ENCODE results near the gene DYDC1. TPM values are rescaled to one million over a fixed set of nuclear protein-coding genes. Genes with fewer than 3 reads are reported as not detected.
"Not testable (repeated sequence)": the region's sequence is repeated elsewhere in the genome, so short reads cannot be mapped to it uniquely, and the experiment has no call there.

The DYDC1 gene
- total RNA-seq, 2 donors from 2014 or later: not detected

GRCh38 chr10:80365510-80365909 is 9.0 kb upstream of the DYDC1 start:
- H3K4me1 ChIP-seq: no peaks in the 10 kb centered on the region
- intact Hi-C loops (cut with DNase I): no loop called here
- H3K27me3 ChIP-seq: no peaks in the 10 kb centered on the region
- no peak for DNase-seq
- no peak for TF ChIP-seq CTCF (IDR thresholded peaks at IDR 0.05)
- no peaks in the 10 kb centered on the region for H3K9me3 ChIP-seq
- no peaks in the 10 kb centered on the region for H3K36me3 ChIP-seq
- no peak overlapping the region for H3K4me3 ChIP-seq
- H3K27ac ChIP-seq: no peak overlapping the region
- H3K9ac ChIP-seq (ENCODE audit: low read depth in 2 of 2, low read length in 2 of 2): no peak overlapping the region

- H3K9me3 ChIP-seq: no peaks in the 10 kb centered on the region
- H3K36me3 ChIP-seq: no peaks in the 10 kb centered on the region
- no peak overlapping the region for H3K4me3 ChIP-seq
- no peaks in the 10 kb centered on the region for H3K4me1 ChIP-seq
- intact Hi-C loops (cut with DNase I): no loop called here
- DNase-seq: no peak
- no peak for TF ChIP-seq CTCF (IDR thresholded peaks at IDR 0.05)
- H3K9ac ChIP-seq (ENCODE audit: low read depth in 2 of 2, low read length in 2 of 2): no peak overlapping the region
- peaks cover 7% of the 10 kb centered on the region for H3K27me3 ChIP-seq
- no peak overlapping the region for H3K27ac ChIP-seq
These were observed 3.1 kb upstream of the DYDC1 start for GRCh38 chr10:80359644-80360043.

- DNase-seq; H3K9ac ChIP-seq (ENCODE audit: low read depth in 2 of 2, low read length in 2 of 2); H3K9me3 ChIP-seq; H3K4me3 ChIP-seq; H3K27ac ChIP-seq; H3K4me1 ChIP-seq; H3K36me3 ChIP-seq; intact Hi-C loops (cut with DNase I); H3K27me3 ChIP-seq: not testable (repeated sequence)
These were observed 2.4 kb upstream of the DYDC1 start for GRCh38 chr10:80358925-80359324.

GRCh38 chr10:80357851-80358125 is 1.2 kb upstream of the DYDC1 start:
- Histone ChIP-seq H3K4me1 (no peaks in the 10 kb centered on the region), H3K36me3 (no peaks in the 10 kb centered on the region), H3K27ac (no peak overlapping the region), H3K9me3 (no peaks in the 10 kb centered on the region), H3K27me3 (peaks cover 7% of the 10 kb centered on the region), H3K9ac (ENCODE audit: low read depth in 2 of 2, low read length in 2 of 2) (no peak overlapping the region), H3K4me3 (no peak overlapping the region)
- no peak for DNase-seq
- no peak for TF ChIP-seq CTCF (IDR thresholded peaks at IDR 0.05)
- intact Hi-C loops (cut with DNase I): no loop called here

- no peak overlapping the region for H3K27ac ChIP-seq
- no peaks in the 10 kb centered on the region for H3K4me1 ChIP-seq
- intact Hi-C loops (cut with DNase I): no loop called here
- peak; percentile 53 for DNase-seq
- TF ChIP-seq CTCF (IDR thresholded peaks at IDR 0.05): no peak
- H3K4me3 ChIP-seq: peak overlapping the region; percentile 24
- no peak overlapping the region for H3K9ac ChIP-seq (ENCODE audit: low read depth in 2 of 2, low read length in 2 of 2)
- H3K27me3 ChIP-seq: peaks cover 7% of the 10 kb centered on the region
- H3K36me3 ChIP-seq: no peaks in the 10 kb centered on the region
- H3K9me3 ChIP-seq: no peaks in the 10 kb centered on the region
These were observed 665 bp upstream of the DYDC1 start for GRCh38 chr10:80356989-80357850.

- intact Hi-C loops (cut with DNase I): no loop called here
- H3K36me3 ChIP-seq: no peaks in the 10 kb centered on the region
- no peak for TF ChIP-seq CTCF (IDR thresholded peaks at IDR 0.05)
- H3K9ac ChIP-seq (ENCODE audit: low read depth in 2 of 2, low read length in 2 of 2): no peak overlapping the region
- H3K4me1 ChIP-seq: no peaks in the 10 kb centered on the region
- peaks cover 3% of the 10 kb centered on the region for H3K27me3 ChIP-seq
- no peak for DNase-seq
- H3K4me3 ChIP-seq: no peak overlapping the region
- H3K9me3 ChIP-seq: no peaks in the 10 kb centered on the region
- H3K27ac ChIP-seq: no peak overlapping the region
These were observed 5.3 kb downstream of the DYDC1 start for GRCh38 chr10:80351220-80351619.
